HepG2 (cell line): ENCODE data around the gene AAMP. TPM values are rescaled to one million over a fixed set of nuclear protein-coding genes. Genes with fewer than 3 reads are reported as not detected.

Source experiments
- CHCHD3 ChIP-seq: sonication (generic); formaldehyde crosslinking; IDR thresholded peaks from 2 replicates; pipeline ENCODE4 v1.8.0; 2022; ENCODE audit warnings: mild to moderate bottlenecking, missing genetic modification reagents, moderate library complexity
- HDAC1 ChIP-seq: sonication (generic); formaldehyde crosslinking; IDR thresholded peaks from 2 replicates; pipeline ENCODE4 v1.5.1; 2020; ENCODE audit warnings: mild to moderate bottlenecking, missing genetic modification reagents
- IKZF4 ChIP-seq: sonication (generic); formaldehyde crosslinking; IDR thresholded peaks from 2 replicates; pipeline ENCODE4 v1.5.1; 2020; ENCODE audit warnings: borderline replicate concordance, mild to moderate bottlenecking, low read depth, missing genetic modification reagents; ENCODE audit errors: not compliant biosample characterization
- KLF9 ChIP-seq: IDR thresholded peaks from 2 replicates; pipeline ENCODE4 v1.6.1; 2016; ENCODE audit warnings: low read depth
- MIER3 ChIP-seq: IDR thresholded peaks from 2 replicates; pipeline ENCODE4 v1.6.1; 2016; ENCODE audit warnings: missing compliant biosample characterization, borderline replicate concordance
- MTERF4 ChIP-seq: sonication (generic); formaldehyde crosslinking; IDR thresholded peaks from 2 replicates; pipeline ENCODE4 v1.8.0; 2023; ENCODE audit warnings: mild to moderate bottlenecking, missing genetic modification reagents
- MXD4 ChIP-seq: IDR thresholded peaks from 2 replicates; pipeline ENCODE4 v1.6.1; 2016; ENCODE audit warnings: mild to moderate bottlenecking, missing biosample characterization, missing genetic modification reagents
- PRPF4 ChIP-seq: fragments of 200-400 bp; formaldehyde crosslinking; IDR thresholded peaks from 2 replicates; pipeline ENCODE4 v1.6.1; 2016; ENCODE audit warnings: low read length, low read depth; ENCODE audit not compliant: poor library complexity, severe bottlenecking
- SOX6 ChIP-seq, 2 experiments: fragments of 450-650 bp in 1 of 2; sonication (generic) in 1 of 2; formaldehyde crosslinking in 1 of 2; IDR thresholded peaks; 2 replicates each; pipeline versions ENCODE4 v1.4.0 to v1.6.1; 2017 to 2020; ENCODE audit warnings: antibody characterized with exemption in 1 of 2, mild to moderate bottlenecking in 1 of 2, missing genetic modification reagents in 1 of 2
- ZFP37 ChIP-seq: sonication (generic); formaldehyde crosslinking; IDR thresholded peaks from 2 replicates; pipeline ENCODE4 v1.4.0; 2020; ENCODE audit warnings: missing genetic modification reagents, borderline replicate concordance
- ZFYVE20 ChIP-seq: sonication (generic); formaldehyde crosslinking; IDR thresholded peaks from 2 replicates; pipeline ENCODE4 v1.8.0; 2023; ENCODE audit warnings: low read depth, mild to moderate bottlenecking, moderate library complexity, missing genetic modification reagents, borderline replicate concordance
- ZNF138 ChIP-seq: sonication (generic); formaldehyde crosslinking; IDR thresholded peaks from 2 replicates; pipeline ENCODE4 v1.5.0; 2020; ENCODE audit warnings: mild to moderate bottlenecking, low read depth, missing genetic modification reagents
- ZNF207 ChIP-seq: fragments of 450-650 bp; IDR thresholded peaks from 2 replicates; pipeline ENCODE4 v1.6.1; 2016; ENCODE audit warnings: antibody characterized with exemption, borderline replicate concordance
- ZNF720 ChIP-seq: sonication (generic); formaldehyde crosslinking; IDR thresholded peaks from 2 replicates; pipeline ENCODE4 v1.4.0; 2020; ENCODE audit warnings: missing genetic modification reagents
- ZNF747 ChIP-seq: sonication (generic); formaldehyde crosslinking; IDR thresholded peaks from 2 replicates; pipeline ENCODE4 v1.8.1; 2023; ENCODE audit warnings: missing genetic modification reagents, mild to moderate bottlenecking, borderline replicate concordance
- ZNF784 ChIP-seq: sonication (generic); formaldehyde crosslinking; IDR thresholded peaks from 2 replicates; pipeline ENCODE4 v1.5.1; 2020; ENCODE audit warnings: missing genetic modification reagents, mild to moderate bottlenecking, borderline replicate concordance
- polyA plus RNA-seq, 8 experiments: library from polyadenylated mRNA; depleted of rRNA in 3 of 8; stranded (reverse) in 7 of 8; unstranded in 1 of 8; fragments of >200 nt; fragmentation: Illumina TruSeq in 4 of 8; extraction: Trizol in 4 of 8; gene quantifications; 2 replicates each; pipeline versions ENCODE4 v1.2.1 to v1.2.3, GENCODE V29; 2011 to 2016; ENCODE audit warnings: low read depth in 4 of 8, missing spikeins in 1 of 8, mixed read lengths in 1 of 8; ENCODE audit not compliant: insufficient read depth in 1 of 8
- total RNA-seq, 5 experiments: library from RNA; depleted of rRNA; stranded (reverse); fragments of >200 nt; fragmentation: Illumina TruSeq; extraction: Trizol; gene quantifications; 2 replicates each; pipeline ENCODE4 v1.2.3, GENCODE V29; 2016; ENCODE audit warnings: low read depth in 1 of 5
- TF ChIP-seq, protein P1 (sequence below): sonication (generic); formaldehyde crosslinking; IDR thresholded peaks from 2 replicates; pipeline ENCODE4 v1.5.1; 2020; ENCODE audit warnings: mild to moderate bottlenecking, missing genetic modification reagents, borderline replicate concordance
- TF ChIP-seq, protein P2 (sequence below): sonication (generic); formaldehyde crosslinking; IDR thresholded peaks from 2 replicates; pipeline ENCODE4 v1.4.0; 2020; ENCODE audit warnings: missing genetic modification reagents
- TF ChIP-seq, protein P3 (sequence below): sonication (generic); formaldehyde crosslinking; IDR thresholded peaks from 2 replicates; pipeline ENCODE4 v1.8.1; 2023; ENCODE audit warnings: mild to moderate bottlenecking, missing genetic modification reagents

Gene AAMP
- total and polyA plus RNA-seq, 2 of the 13 experiments (the other 11 are each of a cell fraction or from before 2014, with no cell fraction given) = 110 to 186 TPM

GRCh38 chr2:218301176-218301819, 31.4 kb upstream of the AAMP start (continued):
- TF ChIP-seq MTERF4 (CRISPR knock-in tag) = no peak; the same call in 1 of the 2 replicates
- TF ChIP-seq, protein P1, sequence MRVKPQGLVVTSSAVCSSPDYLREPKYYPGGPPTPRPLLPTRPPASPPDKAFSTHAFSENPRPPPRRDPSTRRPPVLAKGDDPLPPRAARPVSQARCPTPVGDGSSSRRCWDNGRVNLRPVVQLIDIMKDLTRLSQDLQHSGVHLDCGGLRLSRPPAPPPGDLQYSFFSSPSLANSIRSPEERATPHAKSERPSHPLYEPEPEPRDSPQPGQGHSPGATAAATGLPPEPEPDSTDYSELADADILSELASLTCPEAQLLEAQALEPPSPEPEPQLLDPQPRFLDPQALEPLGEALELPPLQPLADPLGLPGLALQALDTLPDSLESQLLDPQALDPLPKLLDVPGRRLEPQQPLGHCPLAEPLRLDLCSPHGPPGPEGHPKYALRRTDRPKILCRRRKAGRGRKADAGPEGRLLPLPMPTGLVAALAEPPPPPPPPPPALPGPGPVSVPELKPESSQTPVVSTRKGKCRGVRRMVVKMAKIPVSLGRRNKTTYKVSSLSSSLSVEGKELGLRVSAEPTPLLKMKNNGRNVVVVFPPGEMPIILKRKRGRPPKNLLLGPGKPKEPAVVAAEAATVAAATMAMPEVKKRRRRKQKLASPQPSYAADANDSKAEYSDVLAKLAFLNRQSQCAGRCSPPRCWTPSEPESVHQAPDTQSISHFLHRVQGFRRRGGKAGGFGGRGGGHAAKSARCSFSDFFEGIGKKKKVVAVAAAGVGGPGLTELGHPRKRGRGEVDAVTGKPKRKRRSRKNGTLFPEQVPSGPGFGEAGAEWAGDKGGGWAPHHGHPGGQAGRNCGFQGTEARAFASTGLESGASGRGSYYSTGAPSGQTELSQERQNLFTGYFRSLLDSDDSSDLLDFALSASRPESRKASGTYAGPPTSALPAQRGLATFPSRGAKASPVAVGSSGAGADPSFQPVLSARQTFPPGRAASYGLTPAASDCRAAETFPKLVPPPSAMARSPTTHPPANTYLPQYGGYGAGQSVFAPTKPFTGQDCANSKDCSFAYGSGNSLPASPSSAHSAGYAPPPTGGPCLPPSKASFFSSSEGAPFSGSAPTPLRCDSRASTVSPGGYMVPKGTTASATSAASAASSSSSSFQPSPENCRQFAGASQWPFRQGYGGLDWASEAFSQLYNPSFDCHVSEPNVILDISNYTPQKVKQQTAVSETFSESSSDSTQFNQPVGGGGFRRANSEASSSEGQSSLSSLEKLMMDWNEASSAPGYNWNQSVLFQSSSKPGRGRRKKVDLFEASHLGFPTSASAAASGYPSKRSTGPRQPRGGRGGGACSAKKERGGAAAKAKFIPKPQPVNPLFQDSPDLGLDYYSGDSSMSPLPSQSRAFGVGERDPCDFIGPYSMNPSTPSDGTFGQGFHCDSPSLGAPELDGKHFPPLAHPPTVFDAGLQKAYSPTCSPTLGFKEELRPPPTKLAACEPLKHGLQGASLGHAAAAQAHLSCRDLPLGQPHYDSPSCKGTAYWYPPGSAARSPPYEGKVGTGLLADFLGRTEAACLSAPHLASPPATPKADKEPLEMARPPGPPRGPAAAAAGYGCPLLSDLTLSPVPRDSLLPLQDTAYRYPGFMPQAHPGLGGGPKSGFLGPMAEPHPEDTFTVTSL = peak; percentile 68; the same call in 1 of the 2 replicates
- no peak for TF ChIP-seq ZNF138 (CRISPR knock-in tag)
- peak; percentile 63 for TF ChIP-seq ZNF784 (CRISPR knock-in tag)
- no peak for TF ChIP-seq CHCHD3 (CRISPR knock-in tag)
- TF ChIP-seq PRPF4 = no peak
- TF ChIP-seq HDAC1 (CRISPR knock-in tag) = peak; percentile 73
- no peak; the same call in 1 of the 2 replicates for TF ChIP-seq ZNF747 (CRISPR knock-in tag)
- no peak for TF ChIP-seq SOX6 (IDR thresholded peaks at IDR 0.05)
- TF ChIP-seq SOX6 (CRISPR knock-in tag; IDR thresholded peaks at IDR 0.05) = peak; percentile 65
- TF ChIP-seq, protein P2, sequence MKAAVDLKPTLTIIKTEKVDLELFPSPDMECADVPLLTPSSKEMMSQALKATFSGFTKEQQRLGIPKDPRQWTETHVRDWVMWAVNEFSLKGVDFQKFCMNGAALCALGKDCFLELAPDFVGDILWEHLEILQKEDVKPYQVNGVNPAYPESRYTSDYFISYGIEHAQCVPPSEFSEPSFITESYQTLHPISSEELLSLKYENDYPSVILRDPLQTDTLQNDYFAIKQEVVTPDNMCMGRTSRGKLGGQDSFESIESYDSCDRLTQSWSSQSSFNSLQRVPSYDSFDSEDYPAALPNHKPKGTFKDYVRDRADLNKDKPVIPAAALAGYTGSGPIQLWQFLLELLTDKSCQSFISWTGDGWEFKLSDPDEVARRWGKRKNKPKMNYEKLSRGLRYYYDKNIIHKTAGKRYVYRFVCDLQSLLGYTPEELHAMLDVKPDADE = no peak
- 0 out of 2 replicates have a peak, but pooled peaks have one; percentile 39 for TF ChIP-seq KLF9
- no peak for TF ChIP-seq ZNF720
- peak; percentile 62; the same call in 1 of the 2 replicates for TF ChIP-seq MIER3 (CRISPR knock-in tag)
- no peak for TF ChIP-seq IKZF4
- TF ChIP-seq MXD4 (CRISPR knock-in tag) = no peak
- TF ChIP-seq ZFYVE20 (CRISPR knock-in tag) = no peak
- TF ChIP-seq ZNF207 = no peak
- TF ChIP-seq ZFP37 (CRISPR knock-in tag) = no peak
- TF ChIP-seq, protein P3, sequence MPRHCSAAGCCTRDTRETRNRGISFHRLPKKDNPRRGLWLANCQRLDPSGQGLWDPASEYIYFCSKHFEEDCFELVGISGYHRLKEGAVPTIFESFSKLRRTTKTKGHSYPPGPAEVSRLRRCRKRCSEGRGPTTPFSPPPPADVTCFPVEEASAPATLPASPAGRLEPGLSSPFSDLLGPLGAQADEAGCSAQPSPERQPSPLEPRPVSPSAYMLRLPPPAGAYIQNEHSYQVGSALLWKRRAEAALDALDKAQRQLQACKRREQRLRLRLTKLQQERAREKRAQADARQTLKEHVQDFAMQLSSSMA (CRISPR knock-in tag) = no peak
